Inferior parietal cortex (tissue), 1 donor: ENCODE data around the gene ISY1.
A peak's percentile ranks its signal among the peaks of the same experiment; 100 is the strongest.
"Not testable (repeated sequence)": the region's sequence is repeated elsewhere in the genome, so short reads cannot be mapped to it uniquely, and the experiment has no call there.

Experiments
- DNase-seq: peaks from one replicate; pipeline ENCODE4 v3.0.0-alpha.2; 2016; ENCODE audit errors: extremely low spot score

ISY1 gene

GRCh38 chr3:129120254-129121004, 40.4 kb downstream of the ISY1 start:
- peak; percentile 35 for DNase-seq

GRCh38 chr3:129119365-129120100, 41.3 kb downstream of the ISY1 start:
- no peak for DNase-seq

- no peak for DNase-seq
Measured at GRCh38 chr3:129118745-129119144, 42.1 kb downstream of the ISY1 start.

GRCh38 chr3:129117134-129117533, 43.7 kb downstream of the ISY1 start:
- DNase-seq: no peak

DNA sequence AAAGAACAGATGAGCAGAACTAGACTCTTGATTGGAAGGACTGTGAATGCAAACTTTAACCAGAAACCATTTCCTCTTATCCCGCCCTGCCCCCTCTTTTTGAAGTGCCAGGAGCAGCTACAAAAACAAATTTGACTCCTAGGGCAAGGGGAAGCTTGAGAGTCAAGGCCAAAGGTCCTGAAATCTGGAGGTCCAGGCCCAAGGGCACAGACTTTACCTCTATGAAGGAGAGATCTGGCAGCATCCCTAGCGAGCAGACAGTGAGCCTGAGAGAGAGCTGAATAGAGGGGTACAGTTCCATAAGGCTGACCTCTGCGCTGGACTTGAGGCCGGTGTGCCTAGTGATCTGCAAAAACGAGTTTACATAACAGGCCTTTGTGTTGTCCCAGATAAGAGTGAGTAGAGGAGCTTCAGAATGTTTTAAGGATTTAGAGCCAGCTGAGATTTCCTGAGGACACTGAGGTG, 44.3 kb downstream of the ISY1 start:
- no peak for DNase-seq

GRCh38 chr3:129114455-129114854, 46.4 kb downstream of the ISY1 start:
- DNase-seq: no peak

GRCh38 chr3:129112308-129113052, 48.4 kb downstream of the ISY1 start:
- no peak for DNase-seq

- peak; percentile 6 for DNase-seq
Measured at GRCh38 chr3:129111076-129111780, 49.6 kb downstream of the ISY1 start.

DNA sequence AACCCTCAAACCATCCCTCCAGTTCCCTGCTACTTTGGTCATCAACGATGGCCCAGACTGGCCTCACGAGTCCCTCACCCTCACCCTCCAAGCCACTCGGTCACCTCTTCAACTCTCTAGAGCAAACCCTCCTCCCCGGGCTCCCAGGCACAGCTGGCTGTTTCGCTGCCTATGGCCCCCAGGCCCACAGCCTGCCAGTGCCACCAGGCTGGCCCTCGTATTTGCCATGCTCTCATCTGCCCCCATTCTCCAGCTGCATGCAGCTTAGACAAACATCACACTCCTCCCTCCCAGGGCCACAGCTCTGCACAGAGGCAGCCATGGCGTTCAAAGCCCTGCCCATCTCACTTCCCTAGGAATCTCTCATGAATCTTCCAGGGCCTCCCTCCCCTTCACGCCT, 53.1 kb downstream of the ISY1 start:
- DNase-seq: no peak

- DNase-seq: no peak
Measured at GRCh38 chr3:129106866-129107565, 53.8 kb downstream of the ISY1 start.

DNA sequence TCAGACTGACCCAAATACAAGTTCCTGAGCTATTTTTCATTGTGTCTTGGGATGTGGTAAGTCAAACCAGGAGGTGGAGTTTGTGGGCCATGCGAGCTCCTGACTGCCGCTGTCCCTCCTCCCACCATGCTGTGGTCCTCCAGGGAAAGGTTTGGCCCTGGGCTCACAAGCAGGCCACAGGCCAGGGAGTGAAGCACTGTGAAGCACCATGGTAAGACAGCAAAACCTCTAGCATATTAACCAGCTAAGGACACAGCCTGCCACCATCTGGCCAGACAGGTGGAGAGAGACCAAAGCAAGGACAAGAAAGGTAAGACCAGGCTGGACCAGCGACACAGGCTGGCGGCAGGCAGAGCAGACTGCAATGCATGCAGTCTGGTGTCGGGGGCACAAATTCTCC, 54.5 kb downstream of the ISY1 start:
- no peak for DNase-seq

DNA sequence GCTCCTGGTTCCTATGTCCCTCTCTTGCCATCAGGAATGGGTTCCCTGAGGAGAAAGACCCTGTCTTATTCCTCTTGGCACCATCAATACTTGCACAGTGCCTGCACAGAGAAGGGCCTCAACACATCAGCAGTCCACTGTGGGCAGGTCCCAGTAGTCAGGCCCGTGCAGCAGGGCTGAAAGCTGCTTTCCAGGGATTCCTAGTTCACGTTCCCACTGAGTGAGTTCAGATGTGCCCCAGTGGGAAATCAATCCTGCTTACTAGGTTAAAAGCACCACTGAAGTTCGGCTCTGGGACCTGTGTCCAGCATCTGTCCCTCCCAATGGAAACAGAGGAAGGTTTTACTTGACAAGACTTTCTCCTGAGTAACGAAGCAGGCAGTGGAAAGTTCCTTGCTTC, 55.0 kb downstream of the ISY1 start:
- no peak for DNase-seq

- DNase-seq: no peak
Measured at GRCh38 chr3:129104498-129105079, 56.3 kb downstream of the ISY1 start.

- no peak for DNase-seq
Measured at GRCh38 chr3:129104051-129104450, 56.8 kb downstream of the ISY1 start.

- DNase-seq: no peak
Measured at GRCh38 chr3:129103296-129103695, 57.6 kb downstream of the ISY1 start.

GRCh38 chr3:129101370-129102138, 59.3 kb downstream of the ISY1 start:
- no peak for DNase-seq

DNA sequence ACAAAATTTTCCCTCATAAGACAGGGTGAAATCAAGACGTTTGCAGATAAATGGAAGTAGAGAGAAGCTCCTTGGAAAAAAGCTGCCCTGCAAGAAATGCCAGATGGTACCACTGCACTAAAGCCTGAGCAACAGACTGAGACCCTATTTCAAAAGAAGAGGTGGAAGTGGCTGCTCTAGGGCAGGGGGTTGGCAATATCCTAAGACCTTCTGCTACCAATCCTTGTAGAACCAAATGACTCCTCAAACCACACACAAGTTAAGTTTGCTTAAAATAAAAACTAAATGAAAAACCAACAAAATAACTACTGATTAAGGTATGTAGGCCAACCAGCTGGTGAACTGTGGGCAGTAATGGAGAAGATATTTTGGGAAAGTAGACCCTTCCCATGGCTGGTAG, 60.6 kb downstream of the ISY1 start:
- DNase-seq: no peak

- no peak for DNase-seq
Measured at GRCh38 chr3:129095285-129095684, 65.6 kb downstream of the ISY1 start.

GRCh38 chr3:129088312-129088711, 72.6 kb downstream of the ISY1 start:
- not testable (repeated sequence) for DNase-seq

DNA sequence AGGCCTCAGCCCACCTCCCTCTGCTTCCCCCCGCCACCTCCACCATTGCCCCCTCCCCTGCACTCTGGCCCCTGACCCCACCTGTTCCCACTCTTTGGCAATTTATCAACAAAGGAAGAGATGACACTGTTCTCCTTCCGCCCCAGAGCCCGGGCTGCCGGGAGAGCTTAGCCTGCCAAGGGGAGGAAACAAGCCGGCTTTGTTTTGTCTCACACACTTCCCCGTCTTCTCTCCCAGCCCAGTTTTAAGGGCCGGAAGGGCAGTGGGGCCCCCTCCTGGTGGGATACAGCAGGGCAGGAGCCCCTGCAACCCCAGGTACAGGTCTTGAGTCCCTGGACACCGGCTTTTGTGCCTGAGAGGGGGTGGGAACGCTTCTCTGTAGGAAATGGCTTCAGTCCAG, 73.0 kb downstream of the ISY1 start:
- DNase-seq: not testable (repeated sequence)
